GM21619 (cell line): ENCODE data around the gene GIN1.
A peak's percentile ranks its signal among the peaks of the same experiment; 100 is the strongest.
"Not testable (repeated sequence)": the region's sequence is repeated elsewhere in the genome, so short reads cannot be mapped to it uniquely, and the experiment has no call there.

Source experiments
- ATAC-seq: cut with Tn5 transposase; IDR thresholded peaks from one replicate; pipeline ENCODE4 v1.9.1; 2021; ENCODE audit not compliant: unreplicated experiment

The GIN1 gene

GRCh38 chr5:103119765-103120606 is at the start of gene GIN1, which contains the start of gene PPIP5K2:
GIN1 (minus strand) TSS chr5:103120138; CDS start chr5:103108707, 11,431 bp downstream.
PPIP5K2 (plus strand) TSS chr5:103120301; CDS start chr5:103129590, 9,289 bp downstream.
- peak; percentile 93 for ATAC-seq

GRCh38 chr5:103166706-103167105 is 46.8 kb upstream of the GIN1 start:
- no peak for ATAC-seq

GRCh38 chr5:103151156-103151555 is 31.2 kb upstream of the GIN1 start:
- ATAC-seq: no peak

GRCh38 chr5:103148213-103148612 is 28.3 kb upstream of the GIN1 start:
- no peak for ATAC-seq

GRCh38 chr5:103145196-103145595 is 25.3 kb upstream of the GIN1 start:
- ATAC-seq: no peak

GRCh38 chr5:103142132-103142531 is 22.2 kb upstream of the GIN1 start:
- not testable (repeated sequence) for ATAC-seq

GRCh38 chr5:103139264-103139865 is 19.4 kb upstream of the GIN1 start:
- ATAC-seq: peak; percentile 96

GRCh38 chr5:103138202-103138690 is 18.3 kb upstream of the GIN1 start:
- ATAC-seq: no peak

- ATAC-seq: no peak
These were observed 15.5 kb upstream of the GIN1 start for GRCh38 chr5:103135461-103135860.

- no peak for ATAC-seq
These were observed 13.3 kb upstream of the GIN1 start for GRCh38 chr5:103133231-103133630.

- no peak for ATAC-seq
These were observed 12.7 kb upstream of the GIN1 start for GRCh38 chr5:103132684-103133083.

GRCh38 chr5:103128202-103128601 is 8.3 kb upstream of the GIN1 start:
- no peak for ATAC-seq

- ATAC-seq: no peak
These were observed 7.4 kb upstream of the GIN1 start for GRCh38 chr5:103127292-103127817.

GRCh38 chr5:103126557-103126956 is 6.6 kb upstream of the GIN1 start:
- ATAC-seq: no peak

GRCh38 chr5:103122242-103122641 is 2.3 kb upstream of the GIN1 start:
- no peak for ATAC-seq

GRCh38 chr5:103120607-103121200 is 766 bp upstream of the GIN1 start:
- no peak for ATAC-seq

GRCh38 chr5:103119070-103119764 is 721 bp downstream of the GIN1 start:
- ATAC-seq: no peak

GRCh38 chr5:103117471-103117991 is 2.4 kb downstream of the GIN1 start:
- no peak for ATAC-seq

GRCh38 chr5:103114440-103114839 is 5.5 kb downstream of the GIN1 start:
- no peak for ATAC-seq

GRCh38 chr5:103112910-103113309 is 7.0 kb downstream of the GIN1 start:
- ATAC-seq: no peak

- no peak for ATAC-seq
These were observed 8.5 kb downstream of the GIN1 start for GRCh38 chr5:103111468-103111867.
